ENCODE data around the gene MSH2.
"Not testable (repeated sequence)": the region's sequence is repeated elsewhere in the genome, so short reads cannot be mapped to it uniquely, and the experiment has no call there.

The MSH2 gene

DNA sequence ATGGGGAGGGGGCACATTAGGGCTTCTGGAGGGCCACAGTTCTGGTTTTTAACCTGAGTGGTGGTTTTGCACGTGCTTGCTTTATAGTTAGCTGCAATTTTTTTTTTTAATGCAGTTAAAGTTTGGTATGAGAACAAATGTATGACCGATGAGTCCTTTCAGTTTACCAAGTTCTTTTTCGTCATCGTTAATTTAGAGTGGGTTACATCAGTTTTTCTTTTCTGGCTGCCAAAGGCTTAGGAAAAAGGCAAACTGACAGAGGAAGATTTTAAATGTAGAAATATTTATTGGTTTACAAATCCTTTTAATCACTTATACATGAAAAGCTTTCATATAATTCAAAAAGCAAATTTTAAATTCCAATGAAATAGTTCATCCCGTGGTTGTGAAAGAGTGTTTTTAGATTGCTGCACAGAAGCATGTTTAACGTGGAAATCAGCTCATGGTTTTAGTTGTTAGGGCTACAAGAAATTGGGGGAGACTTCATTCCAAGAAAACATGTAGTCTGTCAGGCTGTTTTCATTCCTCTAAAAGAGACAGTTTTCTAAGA lies 82.9 kb downstream of the MSH2 start:
- DNase-seq: no peak

DNA sequence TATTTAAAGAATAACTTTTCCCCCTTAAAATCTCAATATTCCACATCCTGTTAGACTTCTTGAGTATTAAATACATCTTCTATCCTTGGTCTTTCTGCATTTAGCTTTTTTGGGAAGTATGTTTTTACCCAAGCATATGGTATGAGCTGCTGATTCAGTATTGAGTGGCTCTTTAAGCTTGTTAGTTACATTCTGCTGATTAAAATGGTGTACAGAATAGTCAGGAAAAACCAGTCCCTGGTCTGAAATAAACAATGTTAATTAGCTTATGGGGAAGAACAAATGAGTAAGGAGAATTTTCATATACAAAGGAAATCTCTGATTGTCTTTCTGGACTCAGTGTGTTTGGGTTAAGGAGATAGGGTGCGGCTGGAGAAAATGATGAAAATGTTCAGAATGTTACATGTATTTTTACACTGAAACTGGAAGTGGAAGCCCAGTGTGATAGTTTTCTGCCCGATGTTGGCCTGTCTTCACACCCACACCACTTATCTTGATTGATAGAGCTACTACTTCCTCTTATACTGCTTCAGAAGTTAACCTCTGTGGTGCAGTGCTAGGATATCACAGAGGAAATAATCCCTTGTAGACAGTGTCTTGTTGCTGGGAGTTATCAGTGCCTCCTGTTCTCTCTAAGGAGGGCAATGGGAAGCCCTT lies 84.0 kb downstream of the MSH2 start:
- DNase-seq: peak; percentile 58

DNA sequence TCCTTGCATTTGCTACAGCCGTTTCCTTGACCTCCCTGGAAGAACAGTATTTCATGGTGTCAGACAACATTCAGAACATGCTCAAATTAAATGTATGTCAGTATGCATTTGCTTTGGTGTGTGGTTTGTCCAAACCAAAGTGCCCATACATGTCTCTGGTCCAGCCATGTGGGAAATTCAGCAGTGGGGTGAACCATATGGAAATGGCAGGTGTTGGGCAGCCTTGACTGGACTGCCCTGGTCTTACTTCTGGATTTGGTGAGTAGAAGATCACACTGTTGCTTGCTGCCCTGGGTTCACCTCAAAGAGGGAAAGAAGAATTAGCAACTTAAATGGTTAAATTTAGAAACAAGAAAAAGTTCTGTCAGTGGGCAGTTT lies 84.5 kb downstream of the MSH2 start:
- DNase-seq: no peak

DNA sequence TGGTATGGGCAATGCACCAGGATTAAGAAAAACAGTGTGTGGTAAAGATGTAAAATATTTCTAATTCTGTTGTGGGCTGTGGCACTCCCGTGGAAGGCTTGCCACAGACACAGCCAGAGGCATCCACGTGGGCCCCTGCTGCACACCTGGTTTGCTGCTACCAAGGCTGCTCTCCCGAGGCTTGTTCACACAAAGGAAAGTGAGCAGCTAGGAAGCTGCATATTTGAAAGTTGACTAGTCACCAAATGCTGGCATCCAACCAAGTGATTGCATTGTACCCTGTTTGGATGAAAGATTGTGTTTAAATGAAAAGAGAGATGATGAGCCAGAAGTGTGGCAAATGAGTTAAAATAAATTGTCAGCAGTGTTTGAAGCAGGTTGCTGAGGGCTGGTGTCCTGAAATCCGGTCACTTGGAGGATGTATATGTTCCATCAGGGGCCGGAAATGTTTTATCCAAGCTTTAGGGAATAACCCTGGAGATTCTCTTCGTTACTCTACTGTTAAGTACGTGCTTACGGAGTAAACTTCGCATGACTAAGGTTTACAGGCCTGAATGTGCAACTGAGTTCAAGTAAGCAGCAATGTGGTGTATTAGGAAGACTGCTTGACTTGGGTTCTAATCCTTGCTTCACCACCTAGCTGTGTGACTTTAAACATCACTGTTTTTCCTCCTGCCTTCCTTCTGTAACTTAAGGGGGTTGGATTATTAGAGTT lies 86.1 kb downstream of the MSH2 start:
- peak; percentile 45 for DNase-seq

GRCh38 chr2:47490406-47490805 lies 87.5 kb downstream of the MSH2 start:
- no peak for DNase-seq

DNA sequence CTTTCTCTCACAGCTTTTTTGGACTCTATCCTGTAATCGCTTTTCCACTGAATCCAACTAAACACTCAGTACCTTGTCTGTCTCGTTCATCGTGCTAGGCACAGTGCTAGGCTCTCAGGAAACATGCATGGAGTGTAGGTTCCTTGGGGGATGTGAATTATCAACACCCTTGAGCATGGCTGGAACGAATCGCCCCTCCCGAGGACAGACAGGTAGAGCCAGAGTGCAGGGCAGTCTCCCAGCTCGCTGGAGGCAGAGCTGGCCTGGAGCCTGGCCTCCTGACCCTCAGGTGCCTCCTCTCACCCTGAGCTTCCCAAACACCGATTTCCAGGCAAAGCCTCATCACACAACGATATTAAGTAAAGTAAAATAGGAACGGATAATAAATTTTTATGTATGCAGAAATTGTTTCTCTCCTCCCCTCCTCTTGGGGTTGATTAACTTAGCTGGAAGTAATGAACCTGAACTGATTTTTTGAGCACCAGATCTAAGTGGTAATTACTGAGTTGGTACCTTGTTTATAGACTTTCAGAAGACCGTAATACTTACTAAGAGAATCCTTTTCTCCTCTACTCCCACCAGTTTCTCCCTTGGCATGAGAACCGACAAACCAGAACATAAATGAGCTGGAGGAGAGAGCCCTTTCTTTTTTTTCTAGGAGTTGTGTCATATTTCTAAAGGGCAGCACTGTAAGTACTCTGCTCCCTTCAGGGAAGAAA lies 90.5 kb downstream of the MSH2 start:
- no peak for DNase-seq

DNA sequence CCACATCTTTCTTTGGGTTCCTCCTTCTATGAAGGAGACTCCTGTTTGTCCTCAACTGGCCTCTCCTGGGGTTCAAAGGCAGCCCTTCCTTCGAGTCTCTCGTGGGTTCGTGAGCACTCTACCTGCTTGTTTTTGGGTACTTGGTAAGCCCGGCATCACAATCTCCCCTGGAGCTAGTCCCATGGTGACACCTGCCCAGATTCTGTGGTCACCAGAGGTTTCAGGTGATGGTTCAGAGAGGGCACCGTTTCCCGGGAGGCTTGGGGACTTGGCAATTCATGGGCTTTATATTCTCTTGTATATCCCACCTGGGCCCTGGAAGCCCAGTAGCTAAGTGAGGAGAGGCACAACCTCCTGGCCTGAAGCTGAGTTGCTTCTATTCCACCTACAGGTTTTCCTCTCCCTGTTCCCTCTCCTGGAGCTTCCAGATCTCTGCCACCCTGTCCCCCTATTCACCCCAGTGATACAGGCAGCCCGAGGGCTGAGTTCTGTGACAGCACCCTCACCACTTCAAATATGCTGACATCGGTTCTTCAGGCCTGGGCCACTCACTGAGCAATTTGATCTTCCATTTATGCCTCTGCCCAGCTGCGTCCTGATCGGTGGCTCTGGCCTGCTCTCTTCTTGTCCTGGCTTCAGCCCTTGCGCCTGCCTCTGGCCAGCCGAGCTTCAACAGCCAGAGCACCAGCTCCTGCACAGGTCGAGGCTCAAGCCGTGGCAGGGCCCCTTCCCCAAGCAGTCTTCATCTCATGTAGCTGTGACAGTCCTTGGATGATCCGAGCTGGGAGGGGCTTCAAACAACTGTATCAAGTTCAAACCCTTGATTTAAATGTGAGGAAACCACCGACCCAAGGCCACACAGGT lies 91.5 kb downstream of the MSH2 start:
- DNase-seq: no peak

DNA sequence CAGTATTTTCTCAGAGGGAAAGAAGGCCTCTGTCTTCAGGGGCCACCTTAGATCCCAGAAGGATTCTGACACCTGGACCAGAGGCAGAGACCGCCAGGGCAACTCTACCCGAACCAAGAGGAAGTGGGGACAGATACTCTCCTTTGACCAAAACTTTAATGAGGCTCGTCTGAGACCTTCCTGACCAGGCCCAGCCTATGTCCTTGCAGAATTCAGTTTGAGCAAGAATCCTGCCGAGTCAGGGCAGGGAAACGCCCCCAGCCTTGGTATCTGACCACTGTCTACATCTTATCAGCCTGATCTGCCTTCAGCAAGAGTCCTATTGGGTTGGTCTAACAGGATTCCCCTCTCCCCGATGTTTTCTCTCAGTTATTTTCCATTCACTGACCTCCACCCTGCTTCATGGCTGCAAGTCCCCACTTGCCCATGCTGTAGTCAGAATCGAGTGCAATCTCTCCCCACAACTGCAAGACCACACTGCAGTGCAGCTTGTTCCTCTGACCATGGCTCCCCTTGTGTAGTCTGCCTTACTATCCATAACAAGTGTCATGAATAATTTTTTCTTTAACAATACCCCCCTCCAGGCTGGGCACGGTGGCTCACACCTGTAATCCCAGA lies 95.0 kb downstream of the MSH2 start:
- DNase-seq: no peak

GRCh38 chr2:47499093-47499492 lies 96.1 kb downstream of the MSH2 start:
- no peak for DNase-seq

GRCh38 chr2:47499621-47500309 lies 96.8 kb downstream of the MSH2 start:
- DNase-seq: no peak

DNA sequence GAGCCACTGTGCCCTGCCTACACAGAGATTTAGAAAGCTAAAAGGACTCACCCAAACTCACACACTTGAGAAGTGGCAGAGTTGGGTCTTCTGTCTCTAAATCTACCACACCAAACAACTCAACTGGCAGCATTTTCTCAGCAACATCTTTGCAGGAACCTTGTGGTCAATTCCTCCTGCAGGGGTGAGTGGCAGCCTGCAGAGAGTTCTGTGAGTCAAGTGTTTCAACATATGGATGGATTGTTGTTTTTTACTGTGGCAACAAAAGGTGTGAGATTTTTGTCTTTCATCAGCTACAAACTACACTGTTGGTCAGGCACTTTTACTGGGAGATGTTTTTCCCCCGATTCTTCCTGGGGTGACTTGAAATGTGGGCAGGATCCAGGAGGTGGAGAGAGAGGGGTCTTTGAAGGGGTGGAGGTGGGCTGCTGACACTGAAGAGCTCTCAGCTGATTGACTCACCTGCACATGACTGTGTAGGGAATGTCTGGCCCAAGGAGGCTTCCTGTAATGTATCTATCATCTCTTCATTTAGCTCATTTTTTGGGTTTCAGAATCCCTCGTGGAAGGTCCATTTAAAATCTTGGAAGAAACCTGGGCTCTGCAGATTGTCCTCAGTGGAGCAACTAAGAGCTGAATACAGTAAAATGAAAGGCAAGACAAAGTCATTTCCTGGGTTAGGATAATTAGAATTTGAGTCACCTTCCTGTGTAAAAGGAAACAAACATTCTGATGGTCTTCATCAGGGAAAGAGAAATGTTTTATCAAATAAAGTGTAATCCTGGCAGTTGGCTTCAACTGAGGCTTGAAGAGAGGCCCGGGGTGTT lies 98.6 kb downstream of the MSH2 start:
- no peak for DNase-seq

GRCh38 chr2:47502498-47502897 lies 99.5 kb downstream of the MSH2 start:
- not testable (repeated sequence) for DNase-seq

- DNase-seq: no peak
These were observed 100.6 kb downstream of the MSH2 start for GRCh38 chr2:47503481-47504070.

DNA sequence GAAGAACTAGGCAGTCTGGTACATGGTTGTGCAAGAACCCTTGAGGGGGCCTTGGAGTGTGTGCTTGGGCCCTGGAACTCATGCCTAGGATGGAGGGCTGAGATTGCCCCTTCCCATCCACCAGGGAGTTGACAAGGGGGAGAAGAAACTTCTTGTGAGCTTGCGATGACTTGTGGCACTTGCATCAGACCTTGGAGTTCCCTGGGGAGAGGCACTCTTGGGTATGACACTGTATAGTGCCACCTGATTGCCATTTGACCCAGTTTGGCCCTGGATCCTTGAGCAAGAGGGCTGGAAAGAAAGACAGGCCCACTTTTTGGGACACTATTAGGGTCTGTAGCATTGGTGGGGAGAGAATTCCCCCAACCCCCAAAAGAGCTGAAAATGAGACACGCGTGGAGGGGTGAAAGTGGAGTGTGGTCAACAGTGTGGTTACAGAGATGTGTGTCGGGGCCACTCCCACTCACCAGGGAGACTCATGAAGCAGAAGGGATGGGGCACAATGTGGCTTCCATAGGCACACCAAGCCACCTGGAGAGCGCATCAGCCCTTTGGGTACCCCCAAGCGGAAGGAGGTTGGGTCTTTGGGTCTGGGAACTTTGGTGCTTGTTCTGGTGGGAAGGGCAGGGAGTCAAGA lies 101.3 kb downstream of the MSH2 start:
- no peak for DNase-seq

- no peak for DNase-seq
These were observed 103.1 kb downstream of the MSH2 start for GRCh38 chr2:47506024-47506423.

- DNase-seq: no peak
These were observed 103.5 kb downstream of the MSH2 start for GRCh38 chr2:47506436-47506835.

GRCh38 chr2:47508080-47508479 lies 105.1 kb downstream of the MSH2 start:
- DNase-seq: no peak

DNA sequence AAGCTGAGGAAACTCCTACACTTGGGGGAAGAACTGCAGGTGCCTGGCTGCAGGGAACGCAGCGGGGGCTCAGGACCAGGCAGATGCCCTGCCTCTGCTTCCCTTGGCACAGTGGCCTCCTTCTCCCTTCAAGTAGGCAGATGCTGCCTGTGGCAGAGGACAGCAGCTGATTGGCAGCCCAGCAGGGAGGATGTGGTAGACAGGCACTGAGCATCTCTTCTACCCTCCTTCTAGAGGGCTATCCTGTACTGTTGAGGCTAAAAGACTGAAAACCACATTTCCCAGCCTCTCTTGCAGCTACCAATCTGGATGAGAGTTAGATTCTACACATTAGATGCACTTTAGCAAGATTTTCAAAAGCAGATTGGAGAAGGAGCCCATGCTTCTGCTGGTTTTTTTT lies 105.7 kb downstream of the MSH2 start:
- DNase-seq: no peak

DNA sequence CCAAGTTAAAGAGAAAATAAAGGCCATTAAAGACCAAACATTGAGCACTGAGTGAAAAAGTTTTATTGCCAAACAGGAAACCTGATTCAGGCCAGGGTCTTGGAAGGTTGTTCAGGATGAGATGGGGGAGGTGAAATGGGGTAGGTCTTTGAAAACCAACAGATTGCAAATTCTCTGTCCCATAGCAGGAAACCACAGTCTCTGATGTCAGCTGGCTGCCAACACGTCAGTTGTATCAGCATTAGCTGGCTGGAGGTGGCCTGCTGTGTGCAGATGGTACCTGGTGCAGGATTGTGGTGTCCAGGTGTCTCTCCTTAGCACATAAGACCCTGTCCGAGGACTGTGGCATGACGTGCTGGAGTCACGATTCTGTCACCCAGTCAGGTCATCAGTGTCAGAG lies 106.3 kb downstream of the MSH2 start:
- no peak for DNase-seq

DNA sequence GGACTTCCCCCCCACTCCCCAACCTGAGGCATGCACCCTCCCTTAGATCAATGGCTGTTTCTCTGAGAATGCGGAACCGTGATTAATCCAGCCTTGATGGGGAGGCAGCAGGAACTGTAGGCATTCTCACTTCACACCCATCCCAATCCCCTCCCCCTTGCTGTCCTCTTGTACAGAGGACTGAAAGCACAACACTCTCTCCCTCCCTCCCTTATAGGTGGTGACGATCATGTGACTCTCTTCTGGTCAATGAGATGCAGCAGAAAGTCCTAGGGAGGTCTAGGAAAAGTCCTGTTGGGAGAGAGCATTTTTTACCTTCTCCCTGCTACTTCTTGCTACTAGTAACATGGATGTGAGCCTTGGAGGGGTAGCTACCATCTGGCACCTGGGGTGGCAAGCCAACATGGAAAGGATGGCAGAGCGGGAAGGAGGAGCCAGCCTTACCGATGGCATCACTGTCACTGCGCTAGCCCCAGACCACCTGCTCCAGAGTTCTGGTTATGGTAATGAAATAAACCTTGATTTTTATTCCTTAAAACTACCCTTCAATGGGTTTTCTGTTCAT lies 106.9 kb downstream of the MSH2 start:
- DNase-seq: no peak
